ENCODE results near the gene SLC9A9. TPM values are rescaled to one million over a fixed set of nuclear protein-coding genes. Genes with fewer than 3 reads are reported as not detected.

Gene SLC9A9
- total and polyA plus RNA-seq, 2 donors from 2014 or later = 3.7 to 16.5 TPM

- Histone ChIP-seq H3K27me3 (ENCODE audit: control insufficient read depth, insufficient read depth, low read length) (no peaks in the 10 kb centered on the region), H3K9ac (ENCODE audit: low read length in 3 of 3) (no peak overlapping the region), H3K9me3 (ENCODE audit: control insufficient read depth in 2 of 3, insufficient read depth in 1 of 3, low read length in 3 of 3) (no peaks in the 10 kb centered on the region), H3K36me3 (ENCODE audit: control insufficient read depth in 2 of 3, insufficient read depth in 3 of 3, low read length in 3 of 3) (no peaks in the 10 kb centered on the region), H3K4me3 (ENCODE audit: low read length in 3 of 3) (no peak overlapping the region), H3K4me1 (ENCODE audit: control insufficient read depth in 2 of 3, insufficient read depth in 2 of 3, low read depth in 1 of 3, low read length in 3 of 3) (no peaks in the 10 kb centered on the region), H3K27ac (ENCODE audit: low read depth in 2 of 2, low read length in 2 of 2) (no peak overlapping the region)
- FAIRE-seq (no peak), DNase-seq (peak in 1 of 5 donors; percentile 60)
- intact Hi-C loops (cut with DNase I) = no loop called here
- TF ChIP-seq CTCF (IDR thresholded peaks at IDR 0.05; ENCODE audit: borderline replicate concordance, extremely low read depth, insufficient read depth) = no peak
Measured at GRCh38 chr3:143668924-143669790, 179.1 kb downstream of the SLC9A9 start.

- no peak overlapping the region for H3K27ac ChIP-seq (ENCODE audit: low read depth in 2 of 2, low read length in 2 of 2)
- no peak overlapping the region for H3K4me3 ChIP-seq (ENCODE audit: low read length in 3 of 3)
- H3K9me3 ChIP-seq (ENCODE audit: control insufficient read depth in 2 of 3, insufficient read depth in 1 of 3, low read length in 3 of 3) = no peaks in the 10 kb centered on the region
- H3K27me3 ChIP-seq (ENCODE audit: control insufficient read depth, insufficient read depth, low read length) = no peaks in the 10 kb centered on the region
- no peak for DNase-seq
- no peak for FAIRE-seq
- intact Hi-C loops (cut with DNase I) = no loop called here
- H3K36me3 ChIP-seq (ENCODE audit: control insufficient read depth in 2 of 3, insufficient read depth in 3 of 3, low read length in 3 of 3) = no peaks in the 10 kb centered on the region
- no peak overlapping the region for H3K9ac ChIP-seq (ENCODE audit: low read length in 3 of 3)
- H3K4me1 ChIP-seq (ENCODE audit: control insufficient read depth in 2 of 3, insufficient read depth in 2 of 3, low read depth in 1 of 3, low read length in 3 of 3) = no peaks in the 10 kb centered on the region
- no peak for TF ChIP-seq CTCF (IDR thresholded peaks at IDR 0.05; ENCODE audit: borderline replicate concordance, extremely low read depth, insufficient read depth)
Measured at GRCh38 chr3:143668385-143668784, 179.9 kb downstream of the SLC9A9 start.

GRCh38 chr3:143661677-143662076 is 186.6 kb downstream of the SLC9A9 start:
- no peak overlapping the region for H3K9ac ChIP-seq (ENCODE audit: low read length in 3 of 3)
- H3K36me3 ChIP-seq (ENCODE audit: control insufficient read depth in 2 of 3, insufficient read depth in 3 of 3, low read length in 3 of 3) = no peaks in the 10 kb centered on the region
- H3K27ac ChIP-seq (ENCODE audit: low read depth in 2 of 2, low read length in 2 of 2) = no peak overlapping the region
- TF ChIP-seq CTCF (IDR thresholded peaks at IDR 0.05; ENCODE audit: borderline replicate concordance, extremely low read depth, insufficient read depth) = no peak
- no peak overlapping the region for H3K4me3 ChIP-seq (ENCODE audit: low read length in 3 of 3)
- no peaks in the 10 kb centered on the region for H3K4me1 ChIP-seq (ENCODE audit: control insufficient read depth in 2 of 3, insufficient read depth in 2 of 3, low read depth in 1 of 3, low read length in 3 of 3)
- FAIRE-seq (no peak), DNase-seq (no peak)
- H3K27me3 ChIP-seq (ENCODE audit: control insufficient read depth, insufficient read depth, low read length) = no peaks in the 10 kb centered on the region
- intact Hi-C loops (cut with DNase I) = no loop called here
- no peaks in the 10 kb centered on the region for H3K9me3 ChIP-seq (ENCODE audit: control insufficient read depth in 2 of 3, insufficient read depth in 1 of 3, low read length in 3 of 3)
